ENCODE measurements around the gene MAST2.
"Not testable (repeated sequence)": the region's sequence is repeated elsewhere in the genome, so short reads cannot be mapped to it uniquely, and the experiment has no call there.

MAST2 gene

DNA sequence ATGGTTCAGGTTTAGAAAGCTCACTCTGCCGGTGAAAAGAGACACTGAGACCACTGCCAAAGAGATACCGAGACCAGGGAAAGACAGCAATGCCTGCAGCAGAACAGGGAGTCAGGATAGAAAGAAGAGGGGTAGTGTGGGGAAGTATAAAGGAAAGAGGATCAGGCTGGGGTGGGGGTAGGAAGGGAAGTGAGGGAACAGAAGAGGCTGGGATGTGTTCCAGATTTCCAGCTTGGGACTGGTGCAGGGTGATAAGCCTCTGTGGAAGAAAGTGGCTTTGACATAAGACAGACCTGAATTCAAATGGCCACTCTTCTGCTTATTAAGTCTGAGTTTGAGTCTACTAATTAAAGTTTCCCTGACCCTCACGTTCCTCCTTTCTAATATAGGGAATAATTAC lies 223.1 kb downstream of the MAST2 start:
- no peak for DNase-seq (ENCODE audit: low spot score)

DNA sequence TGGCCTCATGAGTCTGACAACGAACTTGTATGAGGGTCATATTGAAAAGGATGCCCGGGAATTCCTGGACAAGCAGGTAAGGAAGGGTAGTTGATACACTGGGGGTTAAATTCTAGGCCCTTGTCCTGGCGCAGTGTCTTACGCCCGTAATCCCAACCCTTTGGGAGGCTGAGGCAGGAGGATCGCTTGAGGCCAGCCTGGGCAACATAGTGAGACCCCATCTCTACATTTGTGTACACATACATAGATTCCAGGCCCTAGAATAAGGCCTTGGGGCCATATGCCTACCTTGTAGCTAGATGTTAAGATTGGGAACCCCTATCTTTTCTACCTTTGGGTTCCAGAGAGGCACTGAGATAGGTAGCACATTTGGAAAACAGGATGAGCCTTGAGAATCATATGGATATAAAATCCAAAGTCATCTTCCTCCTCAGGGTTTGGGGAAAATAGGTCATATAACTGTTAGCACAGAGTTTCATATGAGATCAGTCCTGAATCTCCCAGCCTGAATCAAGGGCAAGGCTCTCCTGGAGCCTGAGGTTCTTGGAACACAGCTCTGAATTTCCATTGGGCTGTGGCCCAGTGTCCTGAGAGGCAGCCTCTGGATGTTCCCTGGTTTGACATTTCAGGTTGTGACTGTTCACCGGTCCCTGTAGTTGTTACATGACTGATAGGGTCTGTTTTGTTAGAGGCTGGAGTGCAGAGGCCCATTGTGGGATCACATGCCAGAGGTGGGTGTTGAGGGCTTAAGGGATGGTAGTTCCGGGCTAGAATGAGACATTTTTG lies 224.6 kb downstream of the MAST2 start:
- DNase-seq (ENCODE audit: low spot score): no peak

DNA sequence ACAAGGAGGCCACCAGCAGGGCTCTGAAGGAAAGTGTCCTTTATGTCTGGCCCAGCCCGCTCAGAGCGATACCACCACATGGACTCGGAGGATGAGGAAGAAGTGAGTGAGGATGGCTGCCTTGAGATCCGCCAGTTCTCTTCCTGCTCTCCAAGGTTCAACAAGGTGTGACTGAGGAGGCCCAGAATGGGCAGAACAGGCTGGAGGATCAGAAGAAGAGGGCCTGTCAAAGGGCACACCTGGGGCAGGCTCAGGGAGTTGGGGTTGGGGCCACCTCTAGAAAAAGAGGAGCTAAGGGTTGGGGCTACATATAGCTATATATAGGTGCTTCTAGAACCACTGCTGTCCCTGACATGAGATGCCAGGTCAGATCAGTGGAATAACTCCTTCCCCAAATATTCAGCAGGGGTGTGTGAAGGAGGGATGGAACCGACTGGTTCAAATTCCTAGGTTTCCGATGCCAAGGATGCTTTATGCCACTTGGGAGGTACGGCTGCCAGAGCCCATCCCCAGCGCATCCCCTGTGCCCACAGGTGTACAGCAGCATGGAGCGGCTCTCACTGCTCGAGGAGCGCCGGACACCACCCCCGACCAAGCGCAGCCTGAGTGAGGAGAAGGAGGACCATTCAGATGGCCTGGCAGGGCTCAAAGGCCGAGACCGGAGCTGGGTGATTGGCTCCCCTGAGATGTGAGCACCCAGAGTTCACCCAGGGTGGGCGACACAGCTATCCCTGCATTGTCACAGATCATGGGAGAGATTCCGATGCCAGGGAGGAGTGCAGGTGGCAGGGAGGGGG lies 226.9 kb downstream of the MAST2 start:
- DNase-seq (ENCODE audit: low spot score): no peak

DNA sequence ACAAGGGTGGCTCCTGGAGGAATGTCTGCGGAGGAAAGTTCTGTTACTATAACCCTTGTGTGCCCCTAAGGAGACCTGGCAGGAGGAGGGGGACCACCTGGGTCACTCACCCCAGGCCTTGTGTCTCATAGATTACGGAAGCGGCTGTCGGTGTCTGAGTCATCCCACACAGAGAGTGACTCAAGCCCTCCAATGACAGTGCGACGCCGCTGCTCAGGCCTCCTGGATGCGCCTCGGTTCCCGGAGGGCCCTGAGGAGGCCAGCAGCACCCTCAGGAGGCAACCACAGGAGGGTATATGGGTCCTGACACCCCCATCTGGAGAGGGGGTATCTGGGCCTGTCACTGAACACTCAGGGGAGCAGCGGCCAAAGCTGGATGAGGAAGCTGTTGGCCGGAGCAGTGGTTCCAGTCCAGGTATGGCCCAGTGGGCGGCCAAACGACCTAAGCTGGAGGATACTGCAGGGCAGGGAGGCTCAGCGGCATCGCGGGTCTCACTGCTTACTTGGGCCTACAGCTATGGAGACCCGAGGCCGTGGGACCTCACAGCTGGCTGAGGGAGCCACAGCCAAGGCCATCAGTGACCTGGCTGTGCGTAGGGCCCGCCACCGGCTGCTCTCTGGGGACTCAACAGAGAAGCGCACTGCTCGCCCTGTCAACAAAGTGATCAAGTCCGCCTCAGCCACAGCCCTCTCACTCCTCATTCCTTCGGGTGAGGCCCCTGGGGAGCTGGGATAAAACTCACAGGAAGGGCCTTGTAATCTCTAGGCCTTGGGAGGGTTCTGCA lies 227.7 kb downstream of the MAST2 start:
- no peak for DNase-seq (ENCODE audit: low spot score)

DNA sequence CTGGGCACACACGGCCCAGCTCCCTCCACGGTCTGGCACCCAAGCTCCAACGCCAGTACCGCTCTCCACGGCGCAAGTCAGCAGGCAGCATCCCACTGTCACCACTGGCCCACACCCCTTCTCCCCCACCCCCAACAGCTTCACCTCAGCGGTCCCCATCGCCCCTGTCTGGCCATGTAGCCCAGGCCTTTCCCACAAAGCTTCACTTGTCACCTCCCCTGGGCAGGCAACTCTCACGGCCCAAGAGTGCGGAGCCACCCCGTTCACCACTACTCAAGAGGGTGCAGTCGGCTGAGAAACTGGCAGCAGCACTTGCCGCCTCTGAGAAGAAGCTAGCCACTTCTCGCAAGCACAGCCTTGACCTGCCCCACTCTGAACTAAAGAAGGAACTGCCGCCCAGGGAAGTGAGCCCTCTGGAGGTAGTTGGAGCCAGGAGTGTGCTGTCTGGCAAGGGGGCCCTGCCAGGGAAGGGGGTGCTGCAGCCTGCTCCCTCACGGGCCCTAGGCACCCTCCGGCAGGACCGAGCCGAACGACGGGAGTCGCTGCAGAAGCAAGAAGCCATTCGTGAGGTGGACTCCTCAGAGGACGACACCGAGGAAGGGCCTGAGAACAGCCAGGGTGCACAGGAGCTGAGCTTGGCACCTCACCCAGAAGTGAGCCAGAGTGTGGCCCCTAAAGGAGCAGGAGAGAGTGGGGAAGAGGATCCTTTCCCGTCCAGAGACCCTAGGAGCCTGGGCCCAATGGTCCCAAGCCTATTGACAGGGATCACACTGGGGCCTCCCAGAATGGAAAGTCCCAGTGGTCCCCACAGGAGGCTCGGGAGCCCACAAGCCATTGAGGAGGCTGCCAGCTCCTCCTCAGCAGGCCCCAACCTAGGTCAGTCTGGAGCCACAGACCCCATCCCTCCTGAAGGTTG lies 231.4 kb downstream of the MAST2 start:
- DNase-seq (ENCODE audit: low spot score): peak; percentile 35

DNA sequence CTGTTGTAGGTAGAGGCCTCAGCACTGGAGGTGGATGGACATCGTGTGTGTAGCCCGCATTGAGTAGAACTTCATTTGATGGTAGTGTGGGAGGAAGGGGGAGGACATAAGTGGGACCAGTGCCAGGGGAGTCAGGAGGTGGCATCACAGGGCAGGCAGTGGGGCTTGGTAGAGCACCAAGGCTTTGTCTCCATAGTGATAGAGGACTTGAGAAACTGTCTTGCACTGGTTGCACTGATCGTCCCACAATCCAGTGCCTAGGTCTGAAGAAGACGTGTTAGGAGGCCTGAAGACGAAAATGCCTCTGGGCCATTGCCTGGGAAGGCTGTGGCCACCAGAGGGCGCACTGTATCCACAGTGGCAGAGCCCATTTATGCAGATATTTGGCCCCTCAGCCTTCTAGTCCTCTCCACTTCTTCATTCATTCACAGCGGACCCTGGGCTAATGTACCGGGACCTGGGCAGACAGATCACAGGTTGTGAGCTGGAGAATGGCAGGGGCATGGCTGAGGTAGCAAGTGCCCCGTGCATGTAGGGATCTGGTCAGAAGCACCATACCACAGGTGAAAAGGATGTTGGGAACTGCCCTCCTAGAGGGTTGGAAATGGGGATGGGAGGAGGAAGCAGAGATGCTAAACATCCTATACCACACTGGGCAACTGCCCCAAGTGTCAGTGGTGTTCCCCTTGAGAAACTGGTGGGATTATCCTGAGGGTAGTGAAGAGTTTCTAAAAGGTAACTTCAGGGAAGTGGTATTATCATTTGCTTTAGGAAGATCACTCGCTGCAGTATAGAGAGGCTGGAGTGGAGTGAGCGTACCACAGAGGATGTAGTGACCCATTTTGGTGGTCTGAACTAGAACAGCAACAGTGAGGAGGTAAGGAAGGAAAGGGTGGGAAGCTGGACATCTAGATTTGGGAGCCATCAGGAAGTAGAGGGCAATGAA lies 233.8 kb downstream of the MAST2 start:
- DNase-seq (ENCODE audit: low spot score): peak; percentile 92

DNA sequence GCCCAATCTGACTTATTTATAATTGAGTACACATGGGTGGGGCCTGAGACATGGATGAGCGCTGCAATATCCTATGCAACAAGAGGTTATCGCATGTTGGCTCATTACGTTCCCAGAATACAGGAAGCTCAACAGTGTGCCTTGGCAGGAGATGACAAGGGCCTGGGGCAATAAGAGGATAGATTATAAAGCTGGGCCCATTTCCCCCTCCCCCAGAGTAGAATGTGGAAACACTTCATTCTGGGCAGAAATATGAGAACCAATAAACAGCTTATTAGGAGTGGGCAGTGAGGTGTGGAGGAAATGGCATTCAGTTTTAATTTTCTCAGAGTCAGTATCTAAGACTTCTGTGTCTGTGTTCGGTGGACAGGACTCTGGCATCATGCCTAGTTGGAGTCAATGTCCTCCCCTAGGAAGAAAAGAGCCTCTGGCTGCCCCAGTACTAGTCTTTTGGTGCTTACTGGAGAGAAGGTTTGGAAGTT lies 236.2 kb downstream of the MAST2 start:
- peak; percentile 62 for DNase-seq (ENCODE audit: low spot score)

DNA sequence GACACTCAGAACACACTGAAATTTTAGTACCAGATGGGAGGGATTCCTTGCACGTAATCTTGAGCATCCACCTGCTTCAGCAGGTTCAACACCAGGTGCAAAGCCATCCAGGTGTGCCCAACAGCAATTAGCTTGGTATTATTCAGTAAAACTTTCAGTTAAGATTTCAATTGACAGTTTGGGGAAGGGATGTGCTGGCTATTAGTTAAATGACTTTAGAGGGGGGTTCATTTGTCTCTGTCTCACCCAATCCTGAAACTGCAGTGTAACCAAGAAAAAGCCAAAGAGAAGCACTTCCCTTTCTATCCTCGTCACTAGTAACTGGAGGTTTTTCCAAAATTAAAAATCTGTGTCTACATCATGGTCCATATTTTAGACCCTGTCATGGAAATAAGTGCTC lies 238.1 kb downstream of the MAST2 start:
- no peak for DNase-seq (ENCODE audit: low spot score)

DNA sequence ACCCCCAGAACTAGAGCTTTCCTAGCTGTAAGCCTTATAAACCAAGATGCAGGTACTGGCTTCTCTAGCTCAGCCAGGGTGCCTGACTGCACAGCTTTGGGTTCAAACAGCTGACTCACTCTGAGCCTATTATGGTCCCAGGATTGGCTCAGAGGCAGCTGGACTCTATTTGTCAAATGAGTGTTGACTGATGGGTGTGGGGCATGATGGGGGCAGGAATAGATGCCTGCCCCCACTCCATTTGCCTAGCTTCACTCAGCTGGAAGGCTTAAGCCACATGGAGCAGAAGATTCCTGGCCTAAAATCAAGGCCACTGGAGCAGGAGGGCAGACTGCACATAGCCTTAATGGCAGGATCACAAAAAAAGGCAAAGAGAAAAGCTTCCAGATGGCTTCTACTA lies 238.6 kb downstream of the MAST2 start:
- peak; percentile 83 for DNase-seq (ENCODE audit: low spot score)

DNA sequence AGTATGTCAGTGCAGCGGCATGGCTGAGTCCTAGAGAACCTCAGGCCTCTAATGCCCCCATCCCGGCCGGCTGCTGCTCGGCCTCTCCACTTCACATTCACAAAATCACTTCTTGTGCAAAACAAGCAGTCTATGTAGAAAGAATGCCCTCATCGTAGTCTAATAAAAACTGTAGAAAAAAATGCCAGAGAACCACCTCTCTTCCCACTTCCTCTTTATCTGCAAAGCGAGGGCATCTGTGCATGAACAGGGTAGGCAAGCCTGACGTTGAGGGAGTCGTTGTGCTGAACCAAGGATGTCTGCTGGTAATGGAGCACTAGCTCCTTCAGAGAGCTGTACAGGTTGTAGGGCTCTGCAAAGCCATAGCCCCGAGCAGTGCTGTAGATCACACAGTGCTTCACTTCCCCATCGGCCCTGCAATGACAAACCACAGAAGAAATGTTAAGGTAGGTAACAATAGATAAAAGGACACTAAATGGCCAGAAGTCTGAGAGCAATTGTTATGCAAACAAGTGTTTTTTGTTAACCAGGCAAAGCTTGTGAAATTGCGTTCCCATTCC lies 240.1 kb downstream of the MAST2 start:
- DNase-seq (ENCODE audit: low spot score): no peak

DNA sequence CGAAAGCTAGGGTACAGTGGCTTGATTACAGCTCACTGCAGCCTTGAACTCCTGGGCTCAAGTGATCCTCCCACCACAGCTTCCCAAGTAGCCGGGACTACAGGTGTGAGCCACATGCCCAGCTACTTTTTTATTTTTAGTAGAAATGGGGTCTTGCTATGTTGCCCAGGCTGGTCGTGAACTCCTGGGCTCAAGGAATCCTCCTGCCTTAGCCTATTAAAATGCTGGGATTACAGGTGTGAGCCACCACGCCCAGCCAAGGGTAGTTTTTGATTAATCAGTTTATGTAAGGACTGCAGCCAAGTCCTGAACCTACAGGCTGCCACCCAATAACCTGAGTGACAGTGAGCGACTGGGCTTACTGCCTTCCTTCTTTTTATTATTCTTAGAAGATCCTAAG lies 240.7 kb downstream of the MAST2 start:
- no peak for DNase-seq (ENCODE audit: low spot score)

DNA sequence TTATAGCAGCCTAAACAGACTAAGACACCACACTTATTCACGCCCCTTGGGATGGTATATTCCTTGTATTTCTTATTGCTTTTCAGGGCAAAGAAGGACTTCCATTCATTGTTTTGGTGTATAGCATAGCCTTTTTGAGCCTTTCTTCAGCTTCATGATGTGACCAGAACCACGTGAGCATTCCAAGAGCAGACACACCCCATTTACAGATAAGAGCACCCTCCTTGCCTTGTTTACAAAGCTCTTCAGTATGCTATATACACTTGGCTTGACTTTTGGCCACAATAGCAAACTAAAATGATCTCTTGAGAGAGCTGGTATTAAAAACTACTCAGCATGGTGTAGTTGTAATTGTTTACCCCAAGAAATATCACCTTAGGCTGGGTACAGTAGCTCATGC lies 250.3 kb downstream of the MAST2 start:
- DNase-seq (ENCODE audit: low spot score): no peak

DNA sequence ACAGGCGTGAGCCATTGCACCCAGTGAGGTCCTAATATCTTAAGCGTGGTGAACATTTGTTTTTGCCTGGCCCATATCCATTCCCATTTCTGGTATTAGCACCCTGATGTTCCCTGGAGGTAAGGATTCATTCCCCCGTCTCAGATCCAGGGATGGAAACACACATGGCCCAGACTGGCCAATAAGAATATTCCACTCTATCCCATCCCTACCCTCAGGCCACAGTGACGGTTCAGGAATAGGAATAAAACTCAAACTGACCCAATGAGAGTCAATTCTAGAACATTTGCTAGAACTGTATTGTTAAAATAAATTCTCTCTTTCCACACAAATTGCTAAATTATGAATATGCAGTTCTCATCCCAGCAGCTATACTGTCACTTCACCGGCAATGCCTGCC lies 252.9 kb downstream of the MAST2 start:
- no peak for DNase-seq (ENCODE audit: low spot score)

DNA sequence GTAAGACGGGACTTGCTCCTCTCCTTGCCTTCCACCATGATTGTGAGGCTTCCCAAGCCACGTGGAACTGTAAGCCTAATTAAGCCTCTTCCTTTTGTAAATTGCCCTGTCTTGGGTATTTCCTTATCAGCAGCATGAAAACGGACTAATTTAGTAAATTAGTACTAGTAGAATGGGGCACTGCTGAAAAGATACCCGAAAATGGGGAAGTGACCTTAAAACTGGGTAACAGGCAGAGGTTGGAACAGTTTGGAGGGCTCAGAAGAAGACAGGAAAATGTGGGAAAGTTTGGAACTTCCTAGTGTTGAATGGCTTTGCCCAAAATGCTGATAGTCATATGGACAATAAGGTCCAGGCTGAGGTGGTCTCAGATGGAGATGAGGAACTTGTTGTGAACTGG lies 253.8 kb downstream of the MAST2 start:
- DNase-seq (ENCODE audit: low spot score): not testable (repeated sequence)

DNA sequence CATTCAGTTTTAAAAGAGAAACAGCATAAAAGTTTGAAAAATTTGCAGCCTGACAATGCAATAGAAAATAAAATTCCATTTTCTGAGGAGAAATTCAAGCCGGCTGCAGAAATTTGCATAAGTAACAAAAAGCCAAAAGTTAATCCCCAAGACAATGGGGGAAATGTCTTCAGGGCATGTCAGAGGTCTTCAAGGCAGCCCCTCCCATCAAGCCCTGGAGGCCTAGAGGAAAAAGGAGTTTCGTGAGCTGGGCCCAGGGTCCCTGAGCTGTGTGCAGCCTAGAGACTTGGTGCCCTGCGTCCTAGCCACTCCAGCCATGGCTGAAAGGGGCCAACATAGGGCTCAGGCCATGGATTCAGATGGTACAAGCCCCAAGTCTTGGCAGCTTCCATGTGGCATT lies 254.4 kb downstream of the MAST2 start:
- no peak for DNase-seq (ENCODE audit: low spot score)

DNA sequence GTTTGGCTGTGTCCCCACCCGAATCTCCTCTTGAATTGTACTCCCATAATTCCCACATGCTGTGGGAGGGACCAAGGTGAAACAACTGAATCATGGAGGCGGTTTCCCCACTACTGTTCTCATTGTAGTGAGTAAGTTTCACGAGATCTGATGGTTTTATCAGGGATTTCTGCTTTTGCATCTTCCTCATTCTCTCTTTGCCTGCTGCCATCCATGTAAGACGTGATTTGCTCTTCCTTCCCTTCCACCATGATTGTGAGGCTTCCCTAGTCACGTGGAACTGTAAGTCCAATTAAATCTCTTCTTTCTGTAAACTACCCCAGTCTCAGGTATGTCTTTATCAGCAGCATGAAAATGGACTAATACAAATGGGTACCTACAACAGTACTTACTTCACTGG lies 255.5 kb downstream of the MAST2 start:
- no peak for DNase-seq (ENCODE audit: low spot score)

DNA sequence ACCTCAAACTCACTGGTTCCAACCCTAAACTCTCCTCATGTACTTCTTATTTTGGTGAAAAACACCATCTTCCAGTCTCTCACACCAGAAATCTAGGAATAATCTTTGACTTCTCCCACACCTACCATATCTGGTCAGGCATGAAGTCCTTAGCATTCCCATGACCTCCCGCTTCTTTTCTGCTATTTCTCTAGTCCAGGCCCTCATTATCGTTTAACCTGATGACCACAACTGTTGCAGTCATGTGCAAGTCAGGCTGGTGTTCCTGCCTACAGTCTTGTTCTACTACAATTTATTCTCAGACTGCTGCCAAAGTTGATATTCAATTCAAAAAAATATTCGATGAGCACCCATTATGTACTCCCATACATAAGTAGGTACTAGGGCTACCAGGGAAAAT lies 257.7 kb downstream of the MAST2 start:
- DNase-seq (ENCODE audit: low spot score): no peak

DNA sequence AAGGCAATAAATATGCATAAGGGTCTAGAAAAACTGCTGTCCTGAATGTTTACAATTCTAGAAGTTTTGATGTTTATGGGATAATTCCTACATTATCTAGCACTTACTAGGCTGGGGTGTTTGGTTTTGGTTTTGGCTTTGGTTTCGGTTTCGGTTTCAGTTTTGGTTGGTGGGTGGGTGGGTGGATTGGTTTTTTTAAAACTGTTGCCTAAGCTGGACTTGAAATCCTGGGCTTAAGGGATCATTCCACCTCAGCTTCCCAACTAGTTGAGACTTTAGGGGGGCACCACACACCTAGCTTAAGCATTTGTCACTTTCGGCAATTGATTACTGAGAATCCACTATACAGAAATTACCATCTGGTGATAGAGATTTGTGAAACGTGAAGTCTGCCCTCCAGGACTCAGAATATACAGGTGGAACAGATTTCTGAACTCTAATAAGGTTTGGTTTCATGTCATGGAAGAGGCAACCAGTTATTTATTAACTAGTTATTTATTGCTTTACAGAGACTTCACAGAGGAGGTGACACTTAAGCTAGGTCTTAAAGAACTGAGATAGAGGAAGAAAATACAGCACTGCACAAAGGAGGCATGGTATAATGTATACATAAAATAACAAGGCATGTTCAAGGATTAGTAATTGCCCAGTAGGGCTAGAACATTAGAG lies 259.4 kb downstream of the MAST2 start:
- DNase-seq (ENCODE audit: low spot score): no peak

DNA sequence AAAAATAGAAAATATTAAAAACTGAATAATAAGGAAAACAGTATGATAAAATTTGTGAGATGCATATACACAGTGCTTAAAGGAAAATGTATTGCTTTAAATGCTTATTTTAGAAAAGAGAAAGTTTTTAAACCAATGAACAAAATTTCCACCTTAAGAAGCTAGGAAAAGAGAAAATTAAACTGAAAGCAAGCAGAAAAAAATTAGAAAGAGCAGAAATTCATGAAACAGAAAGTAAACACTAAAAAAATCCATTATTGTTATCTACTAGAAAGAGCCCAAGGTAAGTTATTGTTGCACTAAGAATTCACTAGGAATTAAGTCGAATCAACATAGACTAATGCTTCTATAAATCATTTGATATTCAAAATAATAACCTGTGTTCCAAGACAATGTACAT lies 261.3 kb downstream of the MAST2 start:
- no peak for DNase-seq (ENCODE audit: low spot score)

All from cerebellar cortex (tissue), 1 donor.